A549 (cell line): Measurements from ENCODE around the gene ATG4B. TPM values are rescaled to one million over a fixed set of nuclear protein-coding genes. Genes with fewer than 3 reads are reported as not detected.
A peak's percentile ranks its signal among the peaks of the same experiment; 100 is the strongest.

Source experiments
- ATAC-seq, 2 experiments: fragments of 200-7000 bp in 1 of 2; fragments of >200 bp in 1 of 2; cut with Nextera tagmentation in 1 of 2; cut with Tn5 transposase in 1 of 2; 3 replicates each; pipeline versions ENCODE4 v1.8.0 to v1.9.1; 2018 to 2020; ENCODE audit warnings: mild to moderate bottlenecking in 1 of 2, moderate library complexity in 1 of 2
- CTCF ChIA-PET: fragments of 300-600 bp; sonication (Branson Sonifier 250); formaldehyde crosslinking; extraction: SDS; loops from one replicate; lab custom pipeline; 2021; ENCODE audit warnings: antibody characterized with exemption, inconsistent platforms; lab: Yijun Ruan, JAX
- POLR2A ChIA-PET: fragments of 350-600 bp; formaldehyde crosslinking; extraction: SDS; loops from one replicate; lab custom pipeline; 2021; ENCODE audit warnings: antibody characterized with exemption, inconsistent platforms; lab: Yijun Ruan, JAX
- DNase-seq, 2 experiments: peaks; one replicate each; pipeline versions ENCODE4 v3.0.0 to v3.0.0-alpha.2; 2011 to 2016; ENCODE audit warnings: low read depth in 1 of 2, low spot score in 1 of 2
- FAIRE-seq: peaks from 2 replicates; lab custom pipeline; 2011; peaks lifted over from hg19 to GRCh38; lab: Jason Lieb, UNC
- H3K27ac ChIP-seq, 2 experiments: fragments of >200 bp; sonication (Bioruptor Twin); formaldehyde crosslinking; 3 replicates each; pipeline ENCODE4 v1.5.1; 2016 to 2017
- H3K4me1 ChIP-seq: fragments of >200 bp; sonication (Bioruptor Twin); formaldehyde crosslinking; 3 replicates; pipeline ENCODE4 v1.6.1; 2016
- H3K4me2 ChIP-seq: fragments of >200 bp; sonication (Bioruptor Twin); formaldehyde crosslinking; 3 replicates; pipeline ENCODE4 v1.6.1; 2016
- H3K4me3 ChIP-seq: fragments of >200 bp; sonication (Bioruptor Twin); formaldehyde crosslinking; 3 replicates; pipeline ENCODE4 v1.5.1; 2016
- H3K9me3 ChIP-seq: fragments of >200 bp; sonication (Bioruptor Twin); formaldehyde crosslinking; 3 replicates; pipeline ENCODE4 v1.6.1; 2016
- ATOH8 ChIP-seq: fragments of 250-450 bp; sonication (Bioruptor Pico); IDR thresholded peaks from 2 replicates; pipeline ENCODE4 v1.5.0; 2020; ENCODE audit warnings: low read depth, mild to moderate bottlenecking, moderate library complexity
- CBX8 ChIP-seq: fragments of 200-600 bp; sonication (generic); IDR thresholded peaks from 2 replicates; pipeline ENCODE4 v1.6.1; 2016
- EP300 ChIP-seq, 2 experiments: fragments of >200 bp; sonication (Bioruptor Twin); formaldehyde crosslinking; IDR thresholded peaks; 2 replicates in 1 of 2; 3 replicates in 1 of 2; pipeline ENCODE4 v1.6.1; 2016 to 2017
- FOSB ChIP-seq: fragments of 250-450 bp; sonication (Bioruptor Pico); IDR thresholded peaks from 2 replicates; pipeline ENCODE4 v1.5.0; 2020; ENCODE audit warnings: mild to moderate bottlenecking, moderate library complexity
- FOSL2 ChIP-seq, 2 experiments: fragments of 450-650 bp in 1 of 2; fragments of >200 bp in 1 of 2; sonication (Bioruptor Twin) in 1 of 2; formaldehyde crosslinking; IDR thresholded peaks; 2 replicates each; pipeline versions ENCODE4 v1.5.0 to v1.6.1; 2016 to 2020; ENCODE audit warnings: mild to moderate bottlenecking in 1 of 2, moderate library complexity in 1 of 2
- HOXB13 ChIP-seq: fragments of 250-450 bp; sonication (Bioruptor Pico); IDR thresholded peaks from 2 replicates; pipeline ENCODE4 v1.5.0; 2020; ENCODE audit warnings: low read depth, mild to moderate bottlenecking, moderate library complexity
- JUN ChIP-seq, 2 experiments: fragments of >200 bp; sonication (Bioruptor Twin); formaldehyde crosslinking; IDR thresholded peaks; 2 replicates in 1 of 2; 3 replicates in 1 of 2; pipeline ENCODE4 v1.6.1; 2016 to 2017
- JUNB ChIP-seq: fragments of >200 bp; sonication (Bioruptor Twin); formaldehyde crosslinking; IDR thresholded peaks from 2 replicates; pipeline ENCODE4 v1.6.1; 2016
- NPAS2 ChIP-seq: fragments of 250-450 bp; sonication (Bioruptor Pico); IDR thresholded peaks from 2 replicates; pipeline ENCODE4 v1.8.0; 2022; ENCODE audit warnings: mild to moderate bottlenecking, moderate library complexity, borderline replicate concordance
- RNF2 ChIP-seq: fragments of 200-600 bp; sonication (generic); IDR thresholded peaks from 2 replicates; pipeline ENCODE4 v1.6.1; 2016; ENCODE audit warnings: low read depth, mild to moderate bottlenecking, antibody characterized with exemption, moderate library complexity, borderline replicate concordance
- SMC3 ChIP-seq: fragments of >200 bp; sonication (Bioruptor Twin); formaldehyde crosslinking; IDR thresholded peaks from 3 replicates; pipeline ENCODE4 v1.6.1; 2018; ENCODE audit warnings: inconsistent platforms
- USF2 ChIP-seq: fragments of 450-650 bp; IDR thresholded peaks from 2 replicates; pipeline ENCODE4 v1.6.1; 2014; ENCODE audit warnings: antibody characterized with exemption
- ZC3H11A ChIP-seq: fragments of 450-650 bp; IDR thresholded peaks from 2 replicates; pipeline ENCODE4 v1.6.1; 2014; ENCODE audit warnings: antibody characterized with exemption, mild to moderate bottlenecking
- WGBS: methylation state at CpG from one replicate; pipeline ENCODE4 v1.1.6; 2017; ENCODE audit errors: missing lambda C conversion rate; 5-methylcytosine and 5-hydroxymethylcytosine counted together
- polyA plus RNA-seq, 4 experiments: library from polyadenylated mRNA; depleted of rRNA in 3 of 4; stranded (reverse); fragments of >200 nt; fragmentation: RNase III in 1 of 4; extraction: RNeasy Plus Mini Kit Qiagen cat#74134 plus additional on column Dnase treatment in 1 of 4; gene quantifications; 2 replicates in 3 of 4; 3 replicates in 1 of 4; pipeline ENCODE4 v1.2.3, GENCODE V29; 2011 to 2017

ATG4B gene
- polyA plus RNA-seq, 2 of the 4 experiments (the other 2 are of a cell fraction): 70.3 to 75.2 TPM

GRCh38 chr2:241619597-241620418 lies 17.7 kb upstream of the ATG4B start:
- CTCF ChIA-PET: no interaction called here
- no peak for FAIRE-seq
- TF ChIP-seq CBX8: no peak
- TF ChIP-seq, all 56 proteins: peak for 0

GRCh38 chr2:241620419-241620769 lies 17.1 kb upstream of the ATG4B start:
- CTCF ChIA-PET: no interaction called here
- TF ChIP-seq JUNB (0 out of 2 replicates have a peak, but pooled peaks have one; percentile 35), FOSL2 (IDR thresholded peaks at IDR 0.05) (peak; percentile 43; the same call in 1 of the 2 replicates), FOSL2 (CRISPR knock-in tag; IDR thresholded peaks at IDR 0.05) (peak; percentile 52), USF2 (no peak)
- Histone ChIP-seq H3K27ac (no peak overlapping the region), H3K4me3 (no peak overlapping the region), H3K4me2 (no peak overlapping the region), H3K4me1 (no peaks in the 10 kb centered on the region; the same call in 2 of the 3 replicates), H3K9me3 (no peaks in the 10 kb centered on the region)
- FAIRE-seq: no peak
- WGBS: 77% methylated on average over 6 of the region's 6 CpGs
- POLR2A ChIA-PET: no interaction called here
- peak in 1 of 2 experiments; percentile 40 for DNase-seq
- peak in 1 of 2 experiments; percentile 55; a peak in 4 of 6 replicates for ATAC-seq

More at GRCh38 chr2:241619597-241620418, 17.7 kb upstream of the ATG4B start:
- H3K4me1 ChIP-seq: no peaks in the 10 kb centered on the region; the same call in 2 of the 3 replicates
- no peaks in the 10 kb centered on the region for H3K9me3 ChIP-seq
- 89% methylated on average over 12 of the region's 20 CpGs for WGBS
- H3K27ac ChIP-seq: no peak overlapping the region
- no peak for DNase-seq
- no peak overlapping the region for H3K4me2 ChIP-seq
- no peak overlapping the region for H3K4me3 ChIP-seq
- no peak for ATAC-seq
- POLR2A ChIA-PET: no interaction called here

- DNase-seq (no peak), FAIRE-seq (no peak), ATAC-seq (peak; percentile 19 to 31; a peak in 3 of 6 replicates)
- ChIA-PET CTCF (interaction anchor here (1.0 kb wide), 1 partner anchor 93 kb away, joined by 3 read pairs; no protein-coding TSS in a partner anchor), POLR2A (no interaction called here)
- no peak overlapping the region for H3K4me3 ChIP-seq
- no peak for TF ChIP-seq EP300 (IDR thresholded peaks at IDR 0.05)
- TF ChIP-seq ATOH8: no peak
- no peak for TF ChIP-seq CBX8
- TF ChIP-seq JUN (IDR thresholded peaks at IDR 0.05): no peak
- TF ChIP-seq NPAS2 (CRISPR knock-in tag): no peak
- no peak for TF ChIP-seq RNF2
- H3K27ac ChIP-seq: no peak overlapping the region
- H3K9me3 ChIP-seq: no peaks in the 10 kb centered on the region
- no peaks in the 10 kb centered on the region for H3K4me1 ChIP-seq
- 86% methylated on average over 10 of the region's 10 CpGs for WGBS
- H3K4me2 ChIP-seq: no peak overlapping the region
Measured at GRCh38 chr2:241627675-241628074, 9.8 kb upstream of the ATG4B start.

GRCh38 chr2:241629762-241630435 lies 7.6 kb upstream of the ATG4B start:
- Histone ChIP-seq H3K9me3 (no peaks in the 10 kb centered on the region), H3K27ac (no peak overlapping the region), H3K4me1 (peaks cover 2% of the 10 kb centered on the region; the same call in 1 of the 3 replicates), H3K4me3 (no peak overlapping the region), H3K4me2 (no peak overlapping the region)
- TF ChIP-seq JUN (IDR thresholded peaks at IDR 0.05) (no peak), NPAS2 (CRISPR knock-in tag) (no peak), ZC3H11A (no peak), HOXB13 (CRISPR knock-in tag) (no peak), FOSB (CRISPR knock-in tag) (no peak), SMC3 (no peak)
- 81% methylated on average over 11 of the region's 11 CpGs for WGBS
- DNase-seq: no peak
- ChIA-PET CTCF (interaction anchor here (3.2 kb wide), 1 partner anchor 29 kb away, joined by 13 read pairs; no protein-coding TSS in a partner anchor), POLR2A (interaction anchor here (0.7 kb wide), 1 partner anchor 411 kb away, joined by 6 read pairs; no protein-coding TSS in a partner anchor)
- no peak for FAIRE-seq
- no peak for ATAC-seq
